ENCODE results near the gene KCNE2.

KCNE2 gene, protein sequence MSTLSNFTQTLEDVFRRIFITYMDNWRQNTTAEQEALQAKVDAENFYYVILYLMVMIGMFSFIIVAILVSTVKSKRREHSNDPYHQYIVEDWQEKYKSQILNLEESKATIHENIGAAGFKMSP

DNA sequence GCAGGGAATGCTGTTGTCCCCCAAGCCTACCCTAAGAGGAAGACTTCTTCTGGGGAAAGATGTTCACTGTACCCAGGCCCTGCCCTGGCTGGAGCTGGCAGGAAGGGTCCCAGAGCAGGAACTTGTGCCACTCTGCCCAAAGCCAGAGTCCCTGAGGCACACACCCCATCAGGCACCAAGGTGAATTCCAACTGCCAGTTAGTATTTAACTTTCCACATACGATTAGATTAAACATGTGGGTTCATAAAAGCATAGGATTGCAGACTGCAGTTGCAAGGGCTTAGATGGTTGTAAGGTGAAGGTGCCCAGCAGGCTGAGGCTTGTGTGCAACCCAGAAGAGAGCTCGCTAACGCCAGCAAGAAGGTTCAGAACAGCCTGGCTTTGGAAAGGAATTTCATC, at the start of gene KCNE2:
Gene KCNE2, plus strand, starts transcription at position 274 of the 400 bp plus-strand sequence. CDS start 6,473 bp downstream, outside the sequence.
- Histone ChIP-seq H3K36me3 (ENCODE audit: control insufficient read depth in 1 of 2, insufficient read depth in 2 of 2, low read length in 2 of 2) (no peaks in the 10 kb centered on the region), H3K27me3 (ENCODE audit: low read depth, low read length) (no peaks in the 10 kb centered on the region), H3K4me1 (ENCODE audit: control insufficient read depth in 1 of 2, insufficient read depth in 2 of 2, low read length in 2 of 2) (no peaks in the 10 kb centered on the region), H3K4me3 (ENCODE audit: low read depth in 1 of 2, low read length in 2 of 2) (no peak within 1 kb of the TSS), H3K9me3 (ENCODE audit: control insufficient read depth in 1 of 2, low read length in 2 of 2) (no peaks in the 10 kb centered on the region), H3K27ac (ENCODE audit: low read length) (no peak within 1 kb of the TSS)

DNA sequence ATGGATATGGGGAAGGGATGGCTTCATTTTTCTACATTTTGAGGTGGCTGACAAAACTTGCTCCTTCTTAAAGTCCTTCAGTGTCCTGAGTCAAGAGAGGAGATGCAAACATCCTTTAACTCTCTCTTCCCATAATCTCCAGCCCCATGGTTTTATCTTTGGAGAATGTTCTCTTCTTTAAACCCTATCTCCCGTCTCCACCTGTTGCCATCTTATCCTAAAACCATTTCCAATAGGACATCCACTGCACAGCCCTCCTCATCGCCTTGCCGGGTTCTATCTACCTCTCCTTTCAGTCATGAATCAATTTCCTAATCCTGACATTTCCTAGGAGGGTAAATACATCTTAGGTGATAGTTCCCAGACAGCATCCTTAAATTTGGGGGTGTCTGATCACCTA, 44.2 kb upstream of the KCNE2 start:
- Histone ChIP-seq H3K4me1 (ENCODE audit: control insufficient read depth in 1 of 2, insufficient read depth in 2 of 2, low read length in 2 of 2) (no peaks in the 10 kb centered on the region), H3K27me3 (ENCODE audit: low read depth, low read length) (no peaks in the 10 kb centered on the region), H3K27ac (ENCODE audit: low read length) (no peak overlapping the region), H3K9me3 (ENCODE audit: control insufficient read depth in 1 of 2, low read length in 2 of 2) (no peaks in the 10 kb centered on the region), H3K36me3 (ENCODE audit: control insufficient read depth in 1 of 2, insufficient read depth in 2 of 2, low read length in 2 of 2) (no peaks in the 10 kb centered on the region), H3K4me3 (ENCODE audit: low read depth in 1 of 2, low read length in 2 of 2) (no peak overlapping the region)

DNA sequence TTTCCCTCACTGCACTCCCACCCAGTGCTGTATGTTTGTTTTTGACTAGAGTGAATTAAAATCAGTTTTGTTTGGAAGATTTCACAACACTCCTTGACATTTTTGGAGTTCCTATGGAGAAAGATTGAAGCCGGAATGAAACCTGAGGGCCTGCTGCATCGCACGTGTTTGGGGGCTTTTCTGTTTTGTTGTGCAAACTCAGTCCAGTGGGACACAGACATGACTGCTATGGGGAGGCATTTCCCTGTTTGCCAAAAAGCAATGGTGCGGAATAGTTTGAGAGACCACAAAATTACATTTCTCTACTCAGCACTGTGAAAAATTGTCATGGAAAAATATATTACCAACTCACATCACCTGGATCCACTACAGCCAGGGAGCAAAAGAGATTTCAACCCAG, 43.8 kb upstream of the KCNE2 start:
- no peaks in the 10 kb centered on the region for H3K9me3 ChIP-seq (ENCODE audit: control insufficient read depth in 1 of 2, low read length in 2 of 2)
- H3K27ac ChIP-seq (ENCODE audit: low read length): no peak overlapping the region
- H3K4me3 ChIP-seq (ENCODE audit: low read depth in 1 of 2, low read length in 2 of 2): no peak overlapping the region
- no peaks in the 10 kb centered on the region for H3K4me1 ChIP-seq (ENCODE audit: control insufficient read depth in 1 of 2, insufficient read depth in 2 of 2, low read length in 2 of 2)
- no peaks in the 10 kb centered on the region for H3K27me3 ChIP-seq (ENCODE audit: low read depth, low read length)
- H3K36me3 ChIP-seq (ENCODE audit: control insufficient read depth in 1 of 2, insufficient read depth in 2 of 2, low read length in 2 of 2): no peaks in the 10 kb centered on the region

DNA sequence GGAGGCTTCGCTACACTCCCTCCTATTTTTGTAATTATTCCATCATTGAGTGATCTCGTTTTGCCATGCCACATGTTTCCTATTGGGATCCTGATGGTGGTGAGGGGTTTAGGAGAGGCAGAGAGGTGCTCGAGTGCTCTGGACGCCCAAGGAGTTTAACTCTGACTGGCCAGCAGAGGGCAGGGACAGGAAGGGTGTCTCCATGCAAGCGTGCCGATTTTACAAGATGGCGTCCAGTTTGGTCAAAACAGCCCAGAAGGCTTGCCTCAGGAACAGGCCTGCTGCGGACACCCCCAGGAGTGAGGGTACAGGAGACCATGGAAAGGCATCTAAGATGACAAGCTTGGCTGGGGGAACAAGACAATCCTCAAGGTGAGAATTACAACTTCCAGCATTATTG, 33.8 kb upstream of the KCNE2 start:
- no peaks in the 10 kb centered on the region for H3K36me3 ChIP-seq (ENCODE audit: control insufficient read depth in 1 of 2, insufficient read depth in 2 of 2, low read length in 2 of 2)
- no peaks in the 10 kb centered on the region for H3K27me3 ChIP-seq (ENCODE audit: low read depth, low read length)
- H3K4me1 ChIP-seq (ENCODE audit: control insufficient read depth in 1 of 2, insufficient read depth in 2 of 2, low read length in 2 of 2): peaks cover 0 to 2% of the 10 kb centered on the region in 2 donors
- H3K4me3 ChIP-seq (ENCODE audit: low read depth in 1 of 2, low read length in 2 of 2): no peak overlapping the region
- no peak overlapping the region for H3K27ac ChIP-seq (ENCODE audit: low read length)
- no peaks in the 10 kb centered on the region for H3K9me3 ChIP-seq (ENCODE audit: control insufficient read depth in 1 of 2, low read length in 2 of 2)

DNA sequence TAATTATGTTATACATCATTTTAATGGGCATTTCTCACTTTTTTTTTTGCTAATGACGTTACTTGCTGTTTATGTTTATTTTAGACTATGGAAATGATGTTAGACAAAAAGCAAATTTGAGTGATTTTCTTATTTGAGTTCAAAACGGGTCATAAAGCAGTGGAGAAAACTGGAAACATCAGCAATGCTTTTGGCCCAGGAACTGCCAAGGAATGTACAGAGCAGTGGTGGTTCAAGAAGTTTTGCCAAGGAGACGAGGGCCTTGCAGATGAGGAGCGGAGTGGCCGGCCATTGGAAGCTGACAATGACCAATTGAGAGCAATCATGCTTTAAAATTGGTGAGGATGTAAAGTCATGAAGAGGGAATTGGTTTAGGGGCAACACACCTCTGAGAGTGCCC, 32.1 kb upstream of the KCNE2 start:
- Histone ChIP-seq H3K36me3 (ENCODE audit: control insufficient read depth in 1 of 2, insufficient read depth in 2 of 2, low read length in 2 of 2) (no peaks in the 10 kb centered on the region), H3K27ac (ENCODE audit: low read length) (no peak overlapping the region), H3K4me3 (ENCODE audit: low read depth in 1 of 2, low read length in 2 of 2) (no peak overlapping the region), H3K27me3 (ENCODE audit: low read depth, low read length) (no peaks in the 10 kb centered on the region), H3K9me3 (ENCODE audit: control insufficient read depth in 1 of 2, low read length in 2 of 2) (no peaks in the 10 kb centered on the region), H3K4me1 (ENCODE audit: control insufficient read depth in 1 of 2, insufficient read depth in 2 of 2, low read length in 2 of 2) (peaks cover 0 to 11% of the 10 kb centered on the region in 2 donors)

DNA sequence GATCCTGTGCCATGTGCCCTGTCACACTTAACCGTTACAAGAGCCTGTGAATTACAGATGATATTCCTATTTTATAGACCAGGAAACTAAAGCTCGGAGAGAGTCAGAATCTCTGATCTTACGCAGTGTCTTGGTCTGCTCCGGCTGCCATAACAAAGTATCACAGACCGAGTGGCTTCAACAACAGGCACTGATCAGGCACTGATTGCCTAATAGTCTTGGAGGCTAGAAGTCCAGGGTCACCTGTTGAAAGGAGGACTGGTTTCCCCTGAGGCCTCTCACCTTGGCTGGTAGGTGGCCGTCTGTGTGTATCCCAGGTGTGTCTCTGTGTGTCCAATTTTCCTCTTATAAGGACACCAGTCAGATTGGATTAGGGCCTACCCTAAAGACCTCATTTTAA, 31.5 kb upstream of the KCNE2 start:
- Histone ChIP-seq H3K27ac (ENCODE audit: low read length) (no peak overlapping the region), H3K4me3 (ENCODE audit: low read depth in 1 of 2, low read length in 2 of 2) (no peak overlapping the region), H3K27me3 (ENCODE audit: low read depth, low read length) (no peaks in the 10 kb centered on the region), H3K4me1 (ENCODE audit: control insufficient read depth in 1 of 2, insufficient read depth in 2 of 2, low read length in 2 of 2) (peaks cover 0 to 11% of the 10 kb centered on the region in 2 donors), H3K36me3 (ENCODE audit: control insufficient read depth in 1 of 2, insufficient read depth in 2 of 2, low read length in 2 of 2) (no peaks in the 10 kb centered on the region), H3K9me3 (ENCODE audit: control insufficient read depth in 1 of 2, low read length in 2 of 2) (no peaks in the 10 kb centered on the region)

DNA sequence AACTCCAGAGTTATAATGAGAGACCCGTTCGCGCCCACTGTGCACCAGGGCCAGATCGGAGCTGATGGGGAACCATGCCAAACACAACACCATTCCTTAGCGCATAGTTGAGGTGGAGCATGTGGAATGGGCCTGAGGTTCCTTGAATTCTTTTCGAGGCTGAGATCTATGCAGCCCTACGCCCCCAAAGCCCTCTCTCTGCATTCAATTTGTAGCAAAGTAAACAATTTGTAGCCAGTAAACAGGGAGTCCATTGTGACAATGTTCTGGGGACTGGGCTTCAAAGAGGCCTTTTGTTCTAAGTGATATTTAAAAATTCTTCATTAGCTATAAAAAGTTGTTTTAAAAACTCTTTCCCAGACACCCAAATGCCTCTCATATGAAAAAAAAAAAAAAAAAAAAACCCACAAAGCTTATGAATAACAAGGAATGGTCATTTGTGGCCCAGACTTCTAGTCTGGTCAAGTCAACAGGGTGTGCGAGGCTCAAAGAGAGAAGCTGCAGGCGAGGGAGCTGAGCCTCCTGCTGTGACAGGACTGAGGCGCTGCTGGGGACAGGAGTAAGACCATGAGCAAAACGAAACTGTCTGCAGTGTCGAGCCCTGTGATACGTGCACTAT, 30.6 kb upstream of the KCNE2 start:
- Histone ChIP-seq H3K27ac (ENCODE audit: low read length) (no peak overlapping the region), H3K4me3 (ENCODE audit: low read depth in 1 of 2, low read length in 2 of 2) (no peak overlapping the region), H3K36me3 (ENCODE audit: control insufficient read depth in 1 of 2, insufficient read depth in 2 of 2, low read length in 2 of 2) (no peaks in the 10 kb centered on the region)

DNA sequence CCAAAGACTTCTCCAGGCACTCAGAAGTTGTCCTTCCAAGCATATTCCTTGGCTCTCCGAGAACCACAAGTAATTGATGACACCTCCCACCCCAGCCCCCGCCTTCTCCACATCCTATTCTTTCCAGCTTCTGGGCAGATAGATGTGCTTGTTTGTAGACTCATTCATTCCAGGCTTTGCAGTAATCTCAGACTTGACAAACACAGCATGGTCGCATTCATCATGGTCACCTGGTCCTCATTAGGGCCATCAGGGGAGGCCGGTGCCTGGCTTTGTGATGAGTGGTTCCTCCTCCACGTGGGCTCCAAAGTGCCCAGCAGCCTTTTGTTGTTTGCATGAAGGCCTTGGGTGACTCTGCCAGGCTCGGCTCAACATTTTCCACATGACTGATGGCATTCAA, 28.5 kb upstream of the KCNE2 start:
- no peaks in the 10 kb centered on the region for H3K27me3 ChIP-seq (ENCODE audit: low read depth, low read length)
- no peak overlapping the region for H3K27ac ChIP-seq (ENCODE audit: low read length)
- no peaks in the 10 kb centered on the region for H3K9me3 ChIP-seq (ENCODE audit: control insufficient read depth in 1 of 2, low read length in 2 of 2)
- no peaks in the 10 kb centered on the region for H3K36me3 ChIP-seq (ENCODE audit: control insufficient read depth in 1 of 2, insufficient read depth in 2 of 2, low read length in 2 of 2)
- no peak overlapping the region for H3K4me3 ChIP-seq (ENCODE audit: low read depth in 1 of 2, low read length in 2 of 2)
- peaks cover 0 to 11% of the 10 kb centered on the region in 2 donors for H3K4me1 ChIP-seq (ENCODE audit: control insufficient read depth in 1 of 2, insufficient read depth in 2 of 2, low read length in 2 of 2)

More for the DNA sequence above, 30.6 kb upstream of the KCNE2 start:
- peaks cover 0 to 11% of the 10 kb centered on the region in 2 donors for H3K4me1 ChIP-seq (ENCODE audit: control insufficient read depth in 1 of 2, insufficient read depth in 2 of 2, low read length in 2 of 2)
- no peaks in the 10 kb centered on the region for H3K9me3 ChIP-seq (ENCODE audit: control insufficient read depth in 1 of 2, low read length in 2 of 2)
- H3K27me3 ChIP-seq (ENCODE audit: low read depth, low read length): no peaks in the 10 kb centered on the region

DNA sequence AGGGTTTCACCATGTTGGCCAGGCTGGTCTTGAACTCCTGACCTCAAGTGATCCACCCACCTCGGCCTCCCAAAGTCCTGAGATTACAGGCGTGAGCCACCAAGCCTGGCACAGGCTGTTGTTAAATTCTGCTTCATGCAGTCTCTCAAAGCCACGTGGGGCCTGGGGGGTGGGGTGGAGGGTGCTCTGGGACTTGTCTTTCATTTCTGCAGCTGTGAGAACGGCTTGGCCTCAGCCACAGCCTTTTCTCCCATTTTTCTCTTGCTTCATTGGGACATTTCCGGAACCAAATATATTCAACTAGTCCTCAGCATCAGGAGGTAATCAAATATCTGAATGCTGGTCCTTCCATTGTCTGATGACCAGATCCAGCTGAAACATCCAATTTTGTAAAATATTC, 27.6 kb upstream of the KCNE2 start:
- Histone ChIP-seq H3K4me3 (ENCODE audit: low read depth in 1 of 2, low read length in 2 of 2) (no peak overlapping the region), H3K27me3 (ENCODE audit: low read depth, low read length) (no peaks in the 10 kb centered on the region), H3K9me3 (ENCODE audit: control insufficient read depth in 1 of 2, low read length in 2 of 2) (no peaks in the 10 kb centered on the region), H3K36me3 (ENCODE audit: control insufficient read depth in 1 of 2, insufficient read depth in 2 of 2, low read length in 2 of 2) (no peaks in the 10 kb centered on the region), H3K27ac (ENCODE audit: low read length) (no peak overlapping the region), H3K4me1 (ENCODE audit: control insufficient read depth in 1 of 2, insufficient read depth in 2 of 2, low read length in 2 of 2) (peaks cover 0 to 11% of the 10 kb centered on the region in 2 donors)

DNA sequence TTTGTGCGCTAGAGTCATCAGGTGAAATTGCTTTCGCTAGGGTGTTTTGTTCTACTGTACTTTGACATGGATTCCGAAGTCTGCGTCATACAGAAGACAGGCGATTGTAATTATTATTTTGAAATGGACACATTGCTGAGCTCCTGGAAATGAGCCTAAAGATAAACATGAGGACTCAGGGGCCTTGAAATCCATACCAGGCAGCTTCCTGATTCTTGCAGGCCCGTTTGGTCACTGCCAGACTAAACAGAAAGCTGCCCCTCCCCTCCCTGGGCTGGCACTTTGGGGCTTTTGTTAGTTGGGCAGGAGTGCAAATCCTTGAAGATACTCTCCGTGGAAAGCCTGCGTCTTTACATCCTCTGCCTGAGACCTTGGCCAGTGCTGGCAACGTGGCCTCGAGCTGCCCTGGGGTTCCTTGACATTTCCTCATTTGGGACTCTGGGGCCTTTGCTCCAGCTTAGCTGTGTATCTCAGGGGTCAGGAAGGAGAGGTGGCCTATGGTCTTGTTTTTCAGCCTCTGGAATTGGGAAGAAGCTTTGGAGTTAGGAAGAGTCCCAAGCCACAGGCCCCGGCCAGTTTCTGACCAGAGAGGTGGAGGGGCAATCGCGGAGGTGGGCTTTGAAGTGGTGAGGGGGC, 26.9 kb upstream of the KCNE2 start:
- no peak overlapping the region for H3K27ac ChIP-seq (ENCODE audit: low read length)
- H3K4me3 ChIP-seq (ENCODE audit: low read depth in 1 of 2, low read length in 2 of 2): no peak overlapping the region
- H3K9me3 ChIP-seq (ENCODE audit: control insufficient read depth in 1 of 2, low read length in 2 of 2): no peaks in the 10 kb centered on the region

DNA sequence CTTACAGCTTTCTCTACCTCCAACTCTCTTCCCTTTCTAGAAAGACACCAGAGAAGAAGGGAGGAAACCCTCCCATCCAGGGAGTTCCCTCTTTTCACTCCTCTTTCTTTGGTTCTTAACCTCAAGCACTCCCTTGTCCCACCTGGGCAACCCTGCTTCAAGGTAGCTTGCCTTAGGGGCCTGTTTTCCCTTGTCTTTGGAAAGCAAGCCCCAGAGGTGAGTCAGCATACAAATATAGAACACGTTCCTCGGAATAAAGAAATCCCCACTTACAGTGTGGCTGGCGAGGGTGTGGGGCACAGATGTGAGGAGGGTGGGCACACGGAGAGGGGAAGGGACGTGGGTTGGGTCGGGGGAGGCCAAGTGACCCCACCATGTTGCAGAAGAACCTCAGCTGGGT, 26.1 kb upstream of the KCNE2 start:
- Histone ChIP-seq H3K9me3 (ENCODE audit: control insufficient read depth in 1 of 2, low read length in 2 of 2) (no peaks in the 10 kb centered on the region), H3K4me1 (ENCODE audit: control insufficient read depth in 1 of 2, insufficient read depth in 2 of 2, low read length in 2 of 2) (peaks cover 0 to 11% of the 10 kb centered on the region in 2 donors)

More for the DNA sequence above, 26.9 kb upstream of the KCNE2 start:
- Histone ChIP-seq H3K4me1 (ENCODE audit: control insufficient read depth in 1 of 2, insufficient read depth in 2 of 2, low read length in 2 of 2) (peaks cover 0 to 11% of the 10 kb centered on the region in 2 donors), H3K36me3 (ENCODE audit: control insufficient read depth in 1 of 2, insufficient read depth in 2 of 2, low read length in 2 of 2) (no peaks in the 10 kb centered on the region), H3K27me3 (ENCODE audit: low read depth, low read length) (no peaks in the 10 kb centered on the region)

More for the DNA sequence above, 26.1 kb upstream of the KCNE2 start:
- Histone ChIP-seq H3K36me3 (ENCODE audit: control insufficient read depth in 1 of 2, insufficient read depth in 2 of 2, low read length in 2 of 2) (no peaks in the 10 kb centered on the region), H3K27me3 (ENCODE audit: low read depth, low read length) (no peaks in the 10 kb centered on the region), H3K27ac (ENCODE audit: low read length) (no peak overlapping the region), H3K4me3 (ENCODE audit: low read depth in 1 of 2, low read length in 2 of 2) (no peak overlapping the region)
